Lung (tissue), 12 donors: ENCODE results near the gene BATF3. TPM values are rescaled to one million over a fixed set of nuclear protein-coding genes. Genes with fewer than 3 reads are reported as not detected.
A peak's percentile ranks its signal among the peaks of the same experiment; 100 is the strongest.

Experiments
- ATAC-seq: fragments of 200-7000 bp; cut with Tn5 transposase; one replicate; pipeline ENCODE4 v1.9.1; 2020; ENCODE audit warnings: moderate number of reproducible peaks; ENCODE audit not compliant: insufficient read depth, low FRiP score
- DNase-seq, 3 donors: peaks; one replicate each; pipeline ENCODE4 v3.0.0-alpha.2; 2013 to 2017
- H3K27ac ChIP-seq, 2 donors: one replicate each; pipeline ENCODE4 v1.5.1; 2013; ENCODE audit warnings: mild to moderate bottlenecking in 2 of 2, moderate library complexity in 2 of 2, control low read depth in 1 of 2, inconsistent platforms in 1 of 2, low read depth in 1 of 2, low read length in 1 of 2
- H3K27me3 ChIP-seq, 3 donors: one replicate each; pipeline ENCODE4 v1.5.1; 2013; ENCODE audit warnings: low read length in 2 of 3; ENCODE audit not compliant: control insufficient read depth in 3 of 3, insufficient read depth in 3 of 3
- H3K36me3 ChIP-seq, 4 donors: one replicate each; pipeline ENCODE4 v1.5.1; 2013; ENCODE audit warnings: low read length in 4 of 4, mild to moderate bottlenecking in 1 of 4, moderate library complexity in 1 of 4; ENCODE audit not compliant: control insufficient read depth in 4 of 4, insufficient read depth in 4 of 4
- H3K4me1 ChIP-seq, 5 donors: one replicate each; pipeline ENCODE4 v1.5.1; 2013; ENCODE audit warnings: low read length in 5 of 5, mild to moderate bottlenecking in 2 of 5, moderate library complexity in 1 of 5; ENCODE audit not compliant: control insufficient read depth in 5 of 5, insufficient read depth in 5 of 5
- H3K4me3 ChIP-seq: one replicate; pipeline ENCODE4 v1.5.1; 2013; ENCODE audit warnings: mild to moderate bottlenecking, control low read depth, moderate library complexity
- H3K9ac ChIP-seq, 2 donors: one replicate each; pipeline ENCODE4 v1.5.1; 2013; ENCODE audit warnings: low read length in 2 of 2, control low read depth in 1 of 2; ENCODE audit not compliant: insufficient read depth in 1 of 2
- H3K9me3 ChIP-seq, 4 donors: one replicate each; pipeline ENCODE4 v1.5.1; 2013; ENCODE audit warnings: low read length in 3 of 4, mild to moderate bottlenecking in 1 of 4, moderate library complexity in 1 of 4; ENCODE audit not compliant: control insufficient read depth in 4 of 4, insufficient read depth in 3 of 4
- CTCF ChIP-seq: IDR thresholded peaks from 2 replicates; pipeline ENCODE4 v1.5.1; 2012; ENCODE audit warnings: mild to moderate bottlenecking; ENCODE audit errors: control extremely low read depth, extremely low read depth
- WGBS, 2 donors: extraction: QIAGEN DNeasy Blood & Tissue Kit; methylation state at CpG; one replicate each; pipeline ENCODE4 v1.1.7; 2013; 5-methylcytosine and 5-hydroxymethylcytosine counted together
- polyA plus RNA-seq, 2 donors: library from polyadenylated mRNA; stranded (reverse); fragments of 200-250 nt; gene quantifications; one replicate each; pipeline ENCODE4 v1.2.1, GENCODE V29; 2013
- total RNA-seq, 2 donors: library from RNA; depleted of rRNA in 1 of 2; stranded (reverse); fragments of >200 nt in 1 of 2; gene quantifications; one replicate each; pipeline ENCODE4 v1.2.1, GENCODE V29; 2014 to 2021
- donor health status: control.
- donor health status: control.
- donor health status: Bipolar disorder and iron deficiency.
- donor health status: healthy.
- donor health status: DM: yes; HTN: yes; CAD: no.

BATF3 gene
- total and polyA plus RNA-seq, 4 donors = 2.4 to 24.6 (median 10.1) TPM

GRCh38 chr1:212670882-212671281 lies 28.8 kb downstream of the BATF3 start:
- no peak for DNase-seq
- Histone ChIP-seq H3K27ac (no peak overlapping the region), H3K9ac (no peak overlapping the region), H3K9me3 (peaks cover 0 to 2% (median 0%) of the 10 kb centered on the region in 4 donors), H3K4me3 (no peak overlapping the region), H3K27me3 (peaks cover 0 to 9% (median 0%) of the 10 kb centered on the region in 3 donors), H3K4me1 (peaks cover 4 to 34% (median 11%) of the 10 kb centered on the region in 5 donors), H3K36me3 (no peaks in the 10 kb centered on the region)
- no peak for ATAC-seq
- TF ChIP-seq CTCF = no peak

GRCh38 chr1:212670301-212670700 lies 29.3 kb downstream of the BATF3 start:
- no peak for DNase-seq
- peaks cover 4 to 34% (median 11%) of the 10 kb centered on the region in 5 donors for H3K4me1 ChIP-seq

GRCh38 chr1:212669600-212669999 lies 30.0 kb downstream of the BATF3 start:
- DNase-seq = no peak
- no peak for TF ChIP-seq CTCF
- no peak for ATAC-seq
- H3K4me3 ChIP-seq = no peak overlapping the region
- peaks cover 0 to 9% (median 0%) of the 10 kb centered on the region in 3 donors for H3K27me3 ChIP-seq
- peaks cover 0 to 2% (median 0%) of the 10 kb centered on the region in 4 donors for H3K9me3 ChIP-seq
- H3K9ac ChIP-seq = no peak overlapping the region
- H3K27ac ChIP-seq = no peak overlapping the region
- 88 to 92% methylated on average over 8 of the region's 8 CpGs for WGBS, 2 donors
- no peaks in the 10 kb centered on the region for H3K36me3 ChIP-seq
- H3K4me1 ChIP-seq = peaks cover 4 to 34% (median 12%) of the 10 kb centered on the region in 5 donors

More at GRCh38 chr1:212670301-212670700, 29.3 kb downstream of the BATF3 start:
- Histone ChIP-seq H3K36me3 (no peaks in the 10 kb centered on the region), H3K9ac (no peak overlapping the region), H3K4me3 (no peak overlapping the region), H3K27me3 (peaks cover 0 to 9% (median 0%) of the 10 kb centered on the region in 3 donors), H3K27ac (no peak overlapping the region), H3K9me3 (peaks cover 0 to 2% (median 0%) of the 10 kb centered on the region in 4 donors)
- no peak for TF ChIP-seq CTCF
- no peak for ATAC-seq
- 87 to 93% methylated on average over 7 of the region's 7 CpGs for WGBS, 2 donors

- DNase-seq (peak; percentile 32 to 57 (median 45)), ATAC-seq (no peak)
- Histone ChIP-seq H3K27ac (no peak overlapping the region), H3K4me3 (no peak overlapping the region), H3K4me1 (peaks cover 4 to 34% (median 12%) of the 10 kb centered on the region in 5 donors), H3K9me3 (peaks cover 0 to 2% (median 0%) of the 10 kb centered on the region in 4 donors), H3K36me3 (no peaks in the 10 kb centered on the region), H3K9ac (no peak overlapping the region), H3K27me3 (peaks cover 0 to 9% (median 0%) of the 10 kb centered on the region in 3 donors)
- 77 to 96% methylated on average over 2 of the region's 2 CpGs for WGBS, 2 donors
- TF ChIP-seq CTCF = no peak
Observed at GRCh38 chr1:212669102-212669501, 30.5 kb downstream of the BATF3 start.
